Muscle of arm (tissue), 12 donors: ENCODE data around the gene PDZD2. TPM values are rescaled to one million over a fixed set of nuclear protein-coding genes. Genes with fewer than 3 reads are reported as not detected.
"Not testable (repeated sequence)": the region's sequence is repeated elsewhere in the genome, so short reads cannot be mapped to it uniquely, and the experiment has no call there.

Experiments
- DNase-seq: peaks from one replicate; pipeline ENCODE4 v3.0.0-alpha.2; 2013
- polyA plus RNA-seq, 12 donors: library from polyadenylated mRNA; unstranded; fragments of 120-200 nt; gene quantifications; one replicate each; pipeline ENCODE4 v1.2.1, GENCODE V29; 2013; ENCODE audit not compliant: insufficient read length in 12 of 12

Gene PDZD2
- polyA plus RNA-seq, 12 donors: 5.0 to 28.2 (median 8.6) TPM; not detected in 1

GRCh38 chr5:32072054-32072453, 433.1 kb downstream of the PDZD2 start:
- DNase-seq: no peak

DNA sequence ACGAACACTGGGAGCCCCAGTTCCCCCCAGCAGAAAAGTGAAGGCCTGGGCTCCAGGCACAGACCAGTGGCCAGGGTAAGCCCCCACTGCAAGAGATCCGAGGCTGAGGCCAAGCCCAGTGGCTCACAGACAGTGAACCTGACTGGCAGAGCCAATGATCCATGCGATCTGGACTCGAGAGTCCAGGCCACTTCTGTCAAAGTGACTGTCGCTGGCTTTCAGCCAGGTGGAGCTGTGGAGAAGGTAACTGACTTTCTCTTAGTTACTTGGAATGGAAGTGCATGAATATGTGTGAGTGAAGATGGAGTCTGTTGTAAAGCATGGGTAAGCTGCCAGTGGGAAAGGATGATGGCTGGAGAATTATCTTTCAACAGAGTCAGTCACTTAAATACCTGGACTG, 435.5 kb downstream of the PDZD2 start:
- DNase-seq: no peak

- DNase-seq: peak; percentile 67
These were observed 438.1 kb downstream of the PDZD2 start for GRCh38 chr5:32076699-32077695.

- not testable (repeated sequence) for DNase-seq
These were observed 439.9 kb downstream of the PDZD2 start for GRCh38 chr5:32078855-32079254.

DNA sequence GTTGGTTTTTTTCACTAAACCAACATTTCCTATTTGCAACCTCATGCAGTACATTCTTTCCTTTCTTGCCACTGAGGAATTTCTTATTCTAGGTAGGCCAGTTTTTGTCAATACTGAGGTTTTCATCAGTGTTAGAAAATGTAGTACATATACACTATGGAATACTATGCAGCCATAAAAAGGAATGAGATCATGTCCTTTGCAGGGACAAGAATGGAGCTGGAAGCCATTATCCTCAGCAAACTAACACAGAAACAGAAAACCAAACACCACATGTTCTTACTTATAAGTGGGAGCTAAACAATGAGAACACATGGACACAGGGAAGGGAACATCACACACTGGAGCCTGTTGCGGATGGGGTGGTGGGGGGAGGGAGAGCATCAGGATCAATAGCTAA, 441.6 kb downstream of the PDZD2 start:
- not testable (repeated sequence) for DNase-seq

GRCh38 chr5:32082701-32083100, 443.8 kb downstream of the PDZD2 start:
- no peak for DNase-seq

DNA sequence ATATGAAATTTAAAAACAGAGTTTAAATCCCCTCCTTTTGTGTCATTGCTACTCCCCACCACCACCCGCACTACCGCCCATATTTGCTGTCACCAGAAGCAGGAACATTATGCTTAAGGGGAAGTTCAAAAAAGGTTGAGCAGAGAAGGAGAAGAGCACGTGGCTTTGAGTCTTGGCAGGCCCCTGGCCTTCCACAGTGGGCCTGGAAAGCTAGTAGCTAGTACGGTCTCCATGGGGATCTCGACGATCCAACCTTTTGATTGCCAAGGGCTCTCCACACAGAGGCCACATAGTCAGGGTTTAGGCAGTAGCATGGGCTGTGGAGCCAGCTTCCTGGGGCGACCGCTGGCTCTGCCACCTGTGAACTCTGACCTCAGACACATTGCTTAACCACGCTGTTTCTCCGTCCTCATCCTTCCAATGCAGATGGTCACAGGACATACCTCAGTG, 445.1 kb downstream of the PDZD2 start:
- no peak for DNase-seq

GRCh38 chr5:32087086-32088082, 448.5 kb downstream of the PDZD2 start:
- DNase-seq: no peak

DNA sequence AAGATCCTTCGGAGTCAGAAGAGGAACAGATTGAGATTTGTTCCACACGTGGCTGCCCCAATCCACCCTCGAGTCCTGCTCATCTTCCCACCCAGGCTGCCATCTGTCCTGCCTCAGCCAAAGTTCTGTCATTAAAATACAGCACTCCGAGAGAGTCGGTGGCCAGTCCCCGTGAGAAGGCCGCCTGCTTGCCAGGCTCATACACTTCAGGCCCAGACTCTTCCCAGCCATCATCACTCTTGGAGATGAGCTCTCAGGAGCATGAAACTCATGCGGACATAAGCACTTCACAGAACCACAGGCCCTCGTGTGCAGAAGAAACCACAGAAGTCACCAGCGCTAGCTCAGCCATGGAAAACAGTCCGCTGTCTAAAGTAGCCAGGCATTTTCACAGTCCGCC, 449.3 kb downstream of the PDZD2 start:
- DNase-seq: no peak

- no peak for DNase-seq
These were observed 450.4 kb downstream of the PDZD2 start for GRCh38 chr5:32089146-32090000.

- DNase-seq: no peak
These were observed 451.3 kb downstream of the PDZD2 start for GRCh38 chr5:32090026-32090754.

DNA sequence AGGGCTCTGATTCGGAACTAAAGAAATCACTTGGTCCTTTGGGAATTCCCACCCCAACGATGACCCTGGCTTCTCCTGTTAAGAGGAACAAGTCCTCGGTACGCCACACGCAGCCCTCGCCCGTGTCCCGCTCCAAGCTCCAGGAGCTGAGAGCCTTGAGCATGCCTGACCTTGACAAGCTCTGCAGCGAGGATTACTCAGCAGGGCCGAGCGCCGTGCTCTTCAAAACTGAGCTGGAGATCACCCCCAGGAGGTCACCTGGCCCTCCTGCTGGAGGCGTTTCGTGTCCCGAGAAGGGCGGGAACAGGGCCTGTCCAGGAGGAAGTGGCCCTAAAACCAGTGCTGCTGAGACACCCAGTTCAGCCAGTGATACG, 451.8 kb downstream of the PDZD2 start:
- DNase-seq: no peak

DNA sequence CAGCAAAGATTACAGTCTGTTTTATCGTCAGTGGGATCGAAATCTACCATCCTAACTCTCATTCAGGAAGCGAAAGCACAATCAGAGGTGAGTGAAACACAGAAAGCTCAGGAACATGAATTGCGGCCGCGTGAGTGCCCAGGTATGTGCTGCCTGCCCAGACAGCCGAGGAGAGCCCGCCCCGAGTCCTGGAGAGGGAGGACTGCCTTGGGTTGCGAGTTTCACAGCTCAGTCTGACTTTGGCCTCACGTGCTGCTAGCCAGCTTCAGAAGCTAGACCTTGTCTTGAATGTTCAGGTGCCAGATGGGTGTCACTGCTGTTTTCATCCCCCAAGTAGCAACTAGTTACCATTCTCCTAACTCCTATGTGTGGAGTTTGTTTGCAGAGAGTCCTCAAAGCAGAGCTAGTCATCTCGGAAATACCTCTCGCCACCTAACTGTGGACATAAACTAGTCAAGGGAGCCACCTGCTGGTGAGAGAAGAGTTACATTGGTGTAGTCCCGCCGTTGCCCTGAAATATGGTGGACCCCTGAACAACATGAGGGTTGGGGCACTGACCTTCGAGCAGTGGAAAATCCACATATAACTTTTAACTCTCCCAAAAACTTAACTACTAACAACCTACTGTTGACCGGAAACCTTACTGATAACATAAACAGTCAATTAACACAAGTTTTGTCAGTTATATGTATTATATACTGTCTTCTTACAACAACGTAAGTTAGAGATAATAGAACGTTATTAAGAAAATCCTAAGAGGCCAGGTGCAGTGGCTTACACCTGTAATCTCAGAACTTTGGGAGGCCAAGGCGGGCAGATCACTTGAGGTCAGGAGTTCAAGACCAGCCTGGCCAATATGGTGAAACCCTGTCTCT, 454.2 kb downstream of the PDZD2 start:
- DNase-seq: peak; percentile 71

DNA sequence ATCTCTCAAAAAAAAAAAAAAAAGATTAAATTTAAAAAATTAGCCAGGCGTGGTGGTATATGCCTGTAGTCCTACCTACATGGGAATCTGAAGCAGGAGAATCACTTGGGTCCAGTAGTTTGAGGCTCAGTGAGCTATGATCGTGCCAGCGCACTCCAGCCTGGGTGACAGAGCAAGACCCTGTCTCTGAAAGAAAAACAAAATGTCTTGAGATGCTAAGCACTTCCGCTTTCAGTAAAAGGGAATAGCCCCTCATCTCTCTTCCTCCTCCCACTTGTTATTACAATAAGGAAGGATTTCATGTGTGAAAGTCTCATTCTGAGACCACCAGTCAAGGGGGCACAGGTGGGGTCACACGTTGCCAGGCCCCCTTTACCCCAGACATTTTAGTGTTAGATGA, 455.8 kb downstream of the PDZD2 start:
- no peak for DNase-seq

DNA sequence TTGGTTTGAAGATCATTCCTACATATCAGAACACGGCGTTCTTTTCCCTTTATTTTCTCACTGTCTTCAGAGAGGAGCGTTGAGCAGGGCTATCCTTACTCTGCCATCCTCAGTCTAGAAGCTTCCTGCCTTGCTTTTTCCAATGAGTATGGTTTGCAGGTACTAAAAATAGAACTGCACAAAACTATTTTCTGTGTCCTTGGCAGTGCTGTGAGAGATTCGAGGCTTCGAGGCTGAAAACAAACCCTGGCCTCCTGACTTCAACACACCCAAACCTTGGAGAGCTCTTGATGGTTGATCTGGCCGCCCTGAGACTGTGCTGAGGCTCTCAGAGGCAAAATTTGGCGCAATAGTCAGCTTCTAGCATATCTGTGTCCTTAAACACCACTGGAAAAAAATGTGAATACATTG, 456.3 kb downstream of the PDZD2 start:
- peak; percentile 49 for DNase-seq

- DNase-seq: no peak
These were observed 458.1 kb downstream of the PDZD2 start for GRCh38 chr5:32096891-32097595.

DNA sequence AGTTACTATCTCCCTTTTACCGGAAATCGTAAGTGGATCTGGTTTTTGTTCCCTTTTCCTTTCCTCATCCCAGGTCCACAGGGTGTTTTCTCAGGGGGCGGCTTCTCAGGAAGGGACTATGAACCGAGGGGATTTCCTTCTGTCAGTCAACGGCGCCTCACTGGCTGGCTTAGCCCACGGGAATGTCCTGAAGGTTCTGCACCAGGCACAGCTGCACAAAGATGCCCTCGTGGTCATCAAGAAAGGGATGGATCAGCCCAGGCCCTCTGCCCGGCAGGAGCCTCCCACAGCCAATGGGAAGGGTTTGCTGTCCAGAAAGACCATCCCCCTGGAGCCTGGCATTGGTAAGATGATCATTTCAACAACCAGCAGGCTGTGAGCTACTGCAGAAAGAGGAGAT, 459.4 kb downstream of the PDZD2 start:
- DNase-seq: no peak

DNA sequence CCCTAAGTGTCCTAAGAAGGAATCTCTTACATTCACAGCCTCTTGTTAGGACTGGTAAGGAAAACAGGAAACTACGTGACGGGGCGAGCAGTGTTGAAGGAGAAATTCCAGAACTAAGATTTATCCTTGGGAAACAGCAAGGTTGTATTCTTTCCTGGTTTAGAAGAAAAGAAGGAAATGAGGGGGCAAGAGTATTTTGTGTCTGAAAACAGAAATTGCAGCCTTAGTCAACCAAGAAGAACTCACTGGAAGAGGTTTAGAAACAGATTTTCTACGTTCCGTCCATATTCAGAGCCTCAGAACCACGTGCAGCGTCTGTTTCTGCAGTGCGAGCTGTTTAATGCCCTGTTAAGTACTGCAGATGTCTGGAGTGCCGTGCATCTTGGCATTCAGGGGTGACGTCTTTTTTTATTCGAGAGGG, 460.0 kb downstream of the PDZD2 start:
- no peak for DNase-seq
